Measurements from ENCODE around the gene AR. TPM values are rescaled to one million over a fixed set of nuclear protein-coding genes. Genes with fewer than 3 reads are reported as not detected.

AR gene
- total and polyA plus RNA-seq, 2 donors (not counting 3 experiments of a cell fraction or from before 2014, with no cell fraction given): 9.3 to 16.0 TPM

DNA sequence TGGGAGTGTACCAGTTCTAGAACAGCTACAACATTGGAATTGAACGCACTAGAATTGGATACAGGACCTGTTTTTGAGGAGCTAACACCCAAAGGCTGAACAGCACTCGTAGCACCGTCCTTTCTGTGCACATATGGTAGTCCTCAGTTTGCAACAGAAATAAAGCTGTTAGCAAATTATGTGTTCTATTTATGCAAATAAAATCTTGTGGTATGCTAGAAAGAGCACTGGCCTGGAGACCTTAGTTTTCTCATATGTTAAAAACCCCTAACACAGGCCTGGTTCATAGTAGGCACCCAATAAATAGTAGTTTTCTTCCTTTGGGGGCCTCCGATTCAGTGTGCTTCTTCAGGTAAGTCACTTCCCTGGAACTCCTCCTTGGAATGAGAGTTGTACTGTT, 140.3 kb downstream of the AR start:
- intact Hi-C loops (cut with micrococcal nuclease) (no loop called here), dilution Hi-C loops (cut with MboI; ENCODE audit: extremely low pct_ligation_motif_present, low sequenced_read_pairs) (no loop called here)
- Histone ChIP-seq H3K79me2 (ENCODE audit: control insufficient read depth, insufficient read depth, low read length) (no peaks in the 10 kb centered on the region), H4K20me1 (replicated peaks; ENCODE audit: control insufficient read depth, extremely low read depth, insufficient read depth, low read length) (no peaks in the 10 kb centered on the region), H3K27me3 (ENCODE audit: control insufficient read depth in 2 of 2, insufficient read depth in 2 of 2, low read length in 2 of 2) (no peaks in the 10 kb centered on the region), H3K36me3 (ENCODE audit: control insufficient read depth in 2 of 2, extremely low read depth in 1 of 2, insufficient read depth in 2 of 2, low read length in 2 of 2) (no peaks in the 10 kb centered on the region), H3K4me3 (replicated peaks in 1 of 3; ENCODE audit: insufficient read depth in 1 of 3, low read depth in 1 of 3, low read length in 3 of 3) (no peak overlapping the region), H3K27ac (ENCODE audit: insufficient read depth, low read depth, low read length) (no peak overlapping the region), H3K4me1 (ENCODE audit: control insufficient read depth, extremely low read depth, insufficient read depth, low read length) (no peaks in the 10 kb centered on the region), H2AFZ (ENCODE audit: low read depth, low read length) (no peak overlapping the region), H3K4me2 (ENCODE audit: insufficient read depth, low read length) (no peak overlapping the region), H3K9me1 (replicated peaks; ENCODE audit: control insufficient read depth, extremely low read depth, insufficient read depth, low read length) (no peaks in the 10 kb centered on the region), H3K9me3 (replicated peaks; ENCODE audit: control insufficient read depth, insufficient read depth, low read length) (no peaks in the 10 kb centered on the region), H3K9ac (replicated peaks; ENCODE audit: extremely low read depth, insufficient read depth, low read length) (no peak overlapping the region)
- no peak for TF ChIP-seq POLR2AphosphoS5 (IDR thresholded peaks at IDR 0.05; ENCODE audit: insufficient read depth, low read depth, low read length)
- TF ChIP-seq, protein P1, sequence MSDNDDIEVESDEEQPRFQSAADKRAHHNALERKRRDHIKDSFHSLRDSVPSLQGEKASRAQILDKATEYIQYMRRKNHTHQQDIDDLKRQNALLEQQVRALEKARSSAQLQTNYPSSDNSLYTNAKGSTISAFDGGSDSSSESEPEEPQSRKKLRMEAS (IDR thresholded peaks at IDR 0.05; ENCODE audit: insufficient read depth, insufficient read length): no peak
- TF ChIP-seq POLR2A (IDR thresholded peaks at IDR 0.05; ENCODE audit: low read depth, low read length): no peak
- TF ChIP-seq, protein P2, sequence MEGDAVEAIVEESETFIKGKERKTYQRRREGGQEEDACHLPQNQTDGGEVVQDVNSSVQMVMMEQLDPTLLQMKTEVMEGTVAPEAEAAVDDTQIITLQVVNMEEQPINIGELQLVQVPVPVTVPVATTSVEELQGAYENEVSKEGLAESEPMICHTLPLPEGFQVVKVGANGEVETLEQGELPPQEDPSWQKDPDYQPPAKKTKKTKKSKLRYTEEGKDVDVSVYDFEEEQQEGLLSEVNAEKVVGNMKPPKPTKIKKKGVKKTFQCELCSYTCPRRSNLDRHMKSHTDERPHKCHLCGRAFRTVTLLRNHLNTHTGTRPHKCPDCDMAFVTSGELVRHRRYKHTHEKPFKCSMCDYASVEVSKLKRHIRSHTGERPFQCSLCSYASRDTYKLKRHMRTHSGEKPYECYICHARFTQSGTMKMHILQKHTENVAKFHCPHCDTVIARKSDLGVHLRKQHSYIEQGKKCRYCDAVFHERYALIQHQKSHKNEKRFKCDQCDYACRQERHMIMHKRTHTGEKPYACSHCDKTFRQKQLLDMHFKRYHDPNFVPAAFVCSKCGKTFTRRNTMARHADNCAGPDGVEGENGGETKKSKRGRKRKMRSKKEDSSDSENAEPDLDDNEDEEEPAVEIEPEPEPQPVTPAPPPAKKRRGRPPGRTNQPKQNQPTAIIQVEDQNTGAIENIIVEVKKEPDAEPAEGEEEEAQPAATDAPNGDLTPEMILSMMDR (IDR thresholded peaks at IDR 0.05; ENCODE audit: extremely low read depth in 1 of 2, insufficient read depth in 1 of 2, low read depth in 1 of 2, low read length in 2 of 2): no peak
- TF ChIP-seq MYC (IDR thresholded peaks at IDR 0.05; ENCODE audit: low read depth, low read length): no peak
- no peak for TF ChIP-seq FOS (IDR thresholded peaks at IDR 0.05; ENCODE audit: borderline replicate concordance, insufficient read depth, low read length)
- TF ChIP-seq GATA2 (IDR thresholded peaks at IDR 0.05; ENCODE audit: insufficient read depth, insufficient read length, low read depth, low read length): no peak
- TF ChIP-seq EZH2 (IDR thresholded peaks at IDR 0.05; ENCODE audit: borderline replicate concordance, low read depth, low read length, severe bottlenecking): no peak
- no peak for TF ChIP-seq JUN (IDR thresholded peaks at IDR 0.05; ENCODE audit: borderline replicate concordance, insufficient read depth, insufficient read length, low read depth)
- CTCF ChIA-PET: no interaction called here
- DNase-seq (ENCODE audit: low read depth, low spot score): no peak
- FAIRE-seq: no peak
- BruUV-seq (replicated peaks): no TSS peak
- POLR2A ChIA-PET: no interaction called here
